ENCODE measurements around the gene TMEM53. TPM values are rescaled to one million over a fixed set of nuclear protein-coding genes. Genes with fewer than 3 reads are reported as not detected.

The TMEM53 gene
- total RNA-seq, 1 experiment from 2014 or later: 6.2 TPM

- Histone ChIP-seq H3K27ac (ENCODE audit: insufficient read length, low read depth, low read length) (no peak overlapping the region), H3K9me3 (ENCODE audit: control insufficient read depth, low read depth, low read length) (no peaks in the 10 kb centered on the region), H3K27me3 (ENCODE audit: insufficient read depth, low read length) (no peaks in the 10 kb centered on the region), H4K8ac (replicated peaks; ENCODE audit: insufficient read length, low read depth, low read length) (no peak overlapping the region), H3K18ac (ENCODE audit: insufficient read length, low read depth, low read length) (no peak overlapping the region), H3K4me1 (ENCODE audit: insufficient read depth, low read length) (no peaks in the 10 kb centered on the region), H3K14ac (ENCODE audit: insufficient read depth, low read length) (no peak overlapping the region), H2BK12ac (ENCODE audit: insufficient read length, low read depth, low read length) (no peak overlapping the region), H3T11ph (ENCODE audit: low read length) (no peak overlapping the region), H4K5ac (ENCODE audit: insufficient read length, low read depth, low read length) (no peak overlapping the region), H2BK120ac (ENCODE audit: low read depth, low read length, poor library complexity, severe bottlenecking) (no peak overlapping the region), H4K20me1 (ENCODE audit: control insufficient read depth, insufficient read depth, insufficient read length) (no peaks in the 10 kb centered on the region), H3K9ac (ENCODE audit: extremely low read depth, insufficient read length, low read length) (no peak overlapping the region), H3K23me2 (ENCODE audit: insufficient read length, low read depth, low read length, poor library complexity, severe bottlenecking) (no peaks in the 10 kb centered on the region), H2BK5ac (ENCODE audit: insufficient read length, low read length) (no peak overlapping the region), H3K4ac (ENCODE audit: low read depth, low read length) (no peak overlapping the region), H3K56ac (ENCODE audit: insufficient read length, low read depth, low read length) (no peak overlapping the region), H2BK20ac (ENCODE audit: low read depth, low read length, poor library complexity, severe bottlenecking) (no peak overlapping the region), H3K79me2 (ENCODE audit: insufficient read depth, low read length) (no peaks in the 10 kb centered on the region), H3K4me2 (ENCODE audit: insufficient read depth, insufficient read length, low read length) (no peak overlapping the region), H2AK5ac (ENCODE audit: insufficient read length, low read length) (no peak overlapping the region), H3K23ac (ENCODE audit: insufficient read length, low read depth, low read length) (no peak overlapping the region), H2BK15ac (ENCODE audit: low read depth, low read length) (no peak overlapping the region), H2AFZ (ENCODE audit: low read length) (no peak overlapping the region), H3K79me1 (ENCODE audit: insufficient read depth, low read depth, low read length, poor library complexity, severe bottlenecking) (no peaks in the 10 kb centered on the region), H4K91ac (ENCODE audit: insufficient read length, low read depth, low read length) (no peak overlapping the region)
- Mint-ChIP-seq H3K27me3 (ENCODE audit: low read depth) (no peaks in the 10 kb centered on the region), H3K36me3 (ENCODE audit: insufficient read depth in 1 of 3, low read depth in 3 of 3) (peaks cover 6 to 17% (median 9%) of the 10 kb centered on the region in 3 experiments; a peak in 6 of 7 replicates), H3K4me1 (peaks cover 15 to 27% of the 10 kb centered on the region in 2 experiments), H3K27ac (peak overlapping the region in 1 of 3 experiments; percentile 29; a peak in 1 of 7 replicates), H3K9me3 (no peaks in the 10 kb centered on the region), H3K4me3 (no peak overlapping the region)
- peak; percentile 80 for TF ChIP-seq CTCF (conservative IDR thresholded peaks at IDR 0.05)
- no CpG with 5 or more reads among the region's 5 CpGs for WGBS (ENCODE audit: extremely low coverage, insufficient read length, low lambda C conversion rate)
- DNase-seq: peak; percentile 69
These were observed 18.7 kb downstream of the TMEM53 start for GRCh38 chr1:44655609-44656008.
